HCT116 (cell line): ENCODE data around the gene ITGA7. TPM values are rescaled to one million over a fixed set of nuclear protein-coding genes. Genes with fewer than 3 reads are reported as not detected.

ENCODE experiments used
- ATAC-seq: fragments of 200-7000 bp; cut with Tn5 transposase; 2 replicates; pipeline ENCODE4 v1.9.1; 2020; ENCODE audit warnings: mild to moderate bottlenecking, moderate library complexity
- BruUV-seq: library from RNA; stranded (reverse); fragments of 400-500 nt; replicated peaks from 2 replicates; lab custom pipeline; 2021; lab: Mats Ljungman, UMichigan
- CTCF ChIA-PET: fragments of 300-600 bp; sonication (Branson Sonifier 250); formaldehyde crosslinking; loops from one replicate; lab custom pipeline; 2021; ENCODE audit warnings: antibody characterized with exemption; lab: Charles Lee
- POLR2A ChIA-PET: fragments of 300-600, 350-600 bp; sonication (Branson Sonifier 250); formaldehyde crosslinking; loops from one replicate; lab custom pipeline; 2021; ENCODE audit warnings: antibody characterized with exemption; lab: Charles Lee
- RAD21 ChIA-PET, 2 experiments: fragments of 300-600 bp; sonication (Branson Sonifier 250); formaldehyde crosslinking; loops; one replicate each; lab custom pipeline; 2023; ENCODE audit warnings: low total read pairs in 2 of 2; ENCODE audit not compliant: uncharacterized antibody in 2 of 2, unreplicated experiment in 2 of 2, low non-redundant PET in 1 of 2; lab: Charles Lee
- DNase-seq: peaks from one replicate; pipeline ENCODE4 v3.0.0-alpha.2; 2010; ENCODE audit warnings: low read depth, low spot score
- H2AFZ ChIP-seq: fragments of 200-600 bp; shearing (Covaris generic), sonication (generic); 2 replicates; pipeline ENCODE4 v1.6.1; 2017; ENCODE audit warnings: low read depth, mixed run types, mixed read lengths, antibody characterized with exemption, low read length; ENCODE audit not compliant: poor library complexity, severe bottlenecking
- H3K27ac ChIP-seq: 2 replicates; pipeline ENCODE4 v1.5.1; 2012; ENCODE audit warnings: low read depth, low read length
- H3K27me3 ChIP-seq: fragments of 200-600 bp; sonication (generic); 2 replicates; pipeline ENCODE4 v1.6.1; 2016; ENCODE audit warnings: mixed run types, low read length, mixed read lengths; ENCODE audit not compliant: insufficient read depth
- H3K36me3 ChIP-seq, 2 experiments: fragments of 200-500 bp in 1 of 2; fragments of 200-600 bp in 1 of 2; sonication (Bioruptor generic) in 1 of 2; sonication (generic) in 1 of 2; 2 replicates each; pipeline versions ENCODE4 v1.5.1 to v1.6.1; 2014 to 2016; ENCODE audit warnings: low read length in 2 of 2, inconsistent platforms in 1 of 2, mixed read lengths in 1 of 2, mixed run types in 1 of 2; ENCODE audit not compliant: insufficient read depth in 2 of 2, control insufficient read depth in 1 of 2
- H3K4me1 ChIP-seq, 2 experiments: fragments of 200-600 bp in 1 of 2; sonication (generic) in 1 of 2; 2 replicates each; pipeline versions ENCODE4 v1.5.1 to v1.6.1; 2012 to 2017; ENCODE audit warnings: low read length in 2 of 2, inconsistent platforms in 1 of 2, mild to moderate bottlenecking in 1 of 2, mixed read lengths in 1 of 2, mixed run types in 1 of 2, moderate library complexity in 1 of 2; ENCODE audit not compliant: insufficient read depth in 2 of 2, control insufficient read depth in 1 of 2
- H3K4me2 ChIP-seq: fragments of 200-600 bp; sonication (generic); 2 replicates; pipeline ENCODE4 v1.6.1; 2017; ENCODE audit warnings: mixed run types, low read length, mixed read lengths
- H3K4me3 ChIP-seq, 2 experiments: fragments of 200-600 bp in 1 of 2; sonication (generic) in 1 of 2; replicated peaks in 1 of 2; 2 replicates each; pipeline ENCODE4 v1.5.1; 2011 to 2016; ENCODE audit warnings: low read length in 2 of 2, control low read depth in 1 of 2, low read depth in 1 of 2, mild to moderate bottlenecking in 1 of 2, mixed read lengths in 1 of 2, mixed run types in 1 of 2
- H3K79me2 ChIP-seq: fragments of 200-600 bp; sonication (generic); 2 replicates; pipeline ENCODE4 v1.6.1; 2017; ENCODE audit warnings: mild to moderate bottlenecking, mixed run types, low read length, moderate library complexity, mixed read lengths; ENCODE audit not compliant: insufficient read depth
- H3K9ac ChIP-seq: fragments of 200-600 bp; sonication (generic); 2 replicates; pipeline ENCODE4 v1.6.1; 2016; ENCODE audit warnings: low read length, mixed read lengths
- H3K9me2 ChIP-seq: fragments of 200-600 bp; sonication (generic), shearing (Covaris generic); 2 replicates; pipeline ENCODE4 v1.6.1; 2017; ENCODE audit warnings: mixed run types, mild to moderate bottlenecking, moderate library complexity; ENCODE audit not compliant: insufficient read depth
- H3K9me3 ChIP-seq, 2 experiments: fragments of 200-500 bp in 1 of 2; fragments of 200-600 bp in 1 of 2; sonication (Bioruptor generic) in 1 of 2; sonication (generic) in 1 of 2; 2 replicates each; pipeline ENCODE4 v1.6.1; 2014 to 2017; ENCODE audit warnings: low read length in 2 of 2, mixed read lengths in 2 of 2, inconsistent platforms in 1 of 2, low read depth in 1 of 2, mild to moderate bottlenecking in 1 of 2, mixed run types in 1 of 2, moderate library complexity in 1 of 2; ENCODE audit not compliant: control insufficient read depth in 1 of 2, insufficient read depth in 1 of 2
- H4K20me1 ChIP-seq: fragments of 200-600 bp; sonication (generic), shearing (Covaris generic); 2 replicates; pipeline ENCODE4 v1.6.1; 2017; ENCODE audit warnings: mixed run types, mild to moderate bottlenecking, moderate library complexity; ENCODE audit not compliant: insufficient read depth
- CBX3 ChIP-seq: IDR thresholded peaks from 2 replicates; pipeline ENCODE4 v1.6.1; 2012; ENCODE audit warnings: low read depth
- CEBPB ChIP-seq: IDR thresholded peaks from 2 replicates; pipeline ENCODE4 v1.6.1; 2012; ENCODE audit warnings: low read depth
- EGR1 ChIP-seq: IDR thresholded peaks from 2 replicates; pipeline ENCODE4 v1.6.1; 2012; ENCODE audit warnings: low read depth
- EZH2 ChIP-seq: fragments of 200-600 bp; sonication (generic); IDR thresholded peaks from 2 replicates; pipeline ENCODE4 v1.6.1; 2017; ENCODE audit warnings: antibody characterized with exemption, mixed run types
- EZH2phosphoT487 ChIP-seq: fragments of 200-600 bp; IDR thresholded peaks from 2 replicates; pipeline ENCODE4 v1.6.1; 2018; ENCODE audit warnings: antibody characterized with exemption, borderline replicate concordance
- FOSL1 ChIP-seq: IDR thresholded peaks from 2 replicates; pipeline ENCODE4 v1.6.1; 2012; ENCODE audit warnings: low read depth
- JUND ChIP-seq: IDR thresholded peaks from 2 replicates; pipeline ENCODE4 v1.6.1; 2012
- POLR2A ChIP-seq: IDR thresholded peaks from 2 replicates; pipeline ENCODE4 v1.7.0; 2011; ENCODE audit warnings: borderline replicate concordance; ENCODE audit not compliant: insufficient read depth, insufficient read length; ENCODE audit errors: extremely low read depth
- POLR2AphosphoS5 ChIP-seq: IDR thresholded peaks from 2 replicates; pipeline ENCODE4 v1.6.1; 2011; ENCODE audit warnings: mild to moderate bottlenecking, low read depth, low read length, moderate library complexity
- RAD21 ChIP-seq: IDR thresholded peaks from 2 replicates; pipeline ENCODE4 v1.6.1; 2012; ENCODE audit warnings: low read depth, mild to moderate bottlenecking
- SIN3A ChIP-seq: IDR thresholded peaks from 2 replicates; pipeline ENCODE4 v1.6.1; 2012; ENCODE audit warnings: low read depth
- SP1 ChIP-seq: IDR thresholded peaks from 2 replicates; pipeline ENCODE4 v1.6.1; 2012; ENCODE audit warnings: low read depth
- YY1 ChIP-seq: IDR thresholded peaks from 2 replicates; pipeline ENCODE4 v1.6.1; 2011; ENCODE audit warnings: low read length, low read depth, moderate library complexity, mild to moderate bottlenecking; ENCODE audit not compliant: insufficient replicate concordance; ENCODE audit errors: extremely low read depth
- ZFX ChIP-seq: fragments of 450-650 bp; IDR thresholded peaks from 2 replicates; pipeline ENCODE4 v1.6.1; 2017
- ZNF274 ChIP-seq: fragments of 200-500 bp; sonication (Bioruptor generic); IDR thresholded peaks from 2 replicates; pipeline ENCODE4 v1.6.1; 2014; ENCODE audit warnings: mild to moderate bottlenecking, low read depth, low read length, inconsistent platforms
- intact Hi-C: fragments of 100-400 bp; cut with micrococcal nuclease; formaldehyde crosslinking; loops from 2 replicates; pipeline ENCODE4 v1.10.0; 2022
- total RNA-seq: library from RNA; stranded (reverse); gene quantifications from one replicate; pipeline ENCODE4 v1.2.1, GENCODE V29; 2021; ENCODE audit not compliant: unreplicated experiment
- TF ChIP-seq, protein P1 (sequence below): IDR thresholded peaks from 2 replicates; pipeline ENCODE4 v1.6.1; 2012
- TF ChIP-seq, protein P2 (sequence below): IDR thresholded peaks from 2 replicates; pipeline ENCODE4 v1.6.1; 2012; ENCODE audit warnings: low read depth

Gene ITGA7
- total RNA-seq, 1 experiment from 2014 or later: 17.8 TPM

DNA sequence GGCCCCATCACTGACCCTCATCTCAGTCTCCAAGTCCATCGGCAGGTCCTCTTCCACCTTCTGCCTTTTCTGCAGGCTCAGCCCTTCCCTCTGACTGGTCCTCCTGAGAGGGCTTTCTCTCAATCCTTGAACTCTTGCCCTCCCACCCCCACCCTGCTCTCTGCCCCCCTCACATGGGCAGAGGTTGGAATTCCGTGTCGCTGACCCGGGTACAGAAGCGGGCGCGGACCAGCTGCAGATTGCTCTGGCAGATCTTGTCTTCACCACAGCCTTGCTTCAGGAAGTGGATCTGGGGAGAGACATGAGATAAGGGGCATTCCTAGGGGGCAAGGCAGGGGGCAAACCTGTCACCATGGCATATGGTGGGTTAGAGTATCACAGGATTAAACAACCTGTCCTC lies 12.4 kb downstream of the ITGA7 start:
- ATAC-seq (no peak), DNase-seq (no peak)
- Histone ChIP-seq H3K4me2 (no peak overlapping the region), H3K9me2 (no peaks in the 10 kb centered on the region), H3K9me3 (no peaks in the 10 kb centered on the region), H3K9ac (no peak overlapping the region), H2AFZ (no peak overlapping the region), H3K27me3 (no peaks in the 10 kb centered on the region), H3K4me3 (no peak overlapping the region), H4K20me1 (no peaks in the 10 kb centered on the region), H3K36me3 (no peaks in the 10 kb centered on the region), H3K4me1 (no peaks in the 10 kb centered on the region), H3K79me2 (no peaks in the 10 kb centered on the region), H3K27ac (no peak overlapping the region)
- intact Hi-C loops: no loop called here
- RAD21 ChIA-PET: no interaction called here
- no peak for TF ChIP-seq POLR2A
- no peak for TF ChIP-seq CEBPB
- no peak for TF ChIP-seq FOSL1
- TF ChIP-seq EGR1: no peak
- TF ChIP-seq YY1: no peak
- no peak for TF ChIP-seq JUND
- TF ChIP-seq ZNF274: no peak
- no peak for TF ChIP-seq SIN3A
- TF ChIP-seq, protein P1, sequence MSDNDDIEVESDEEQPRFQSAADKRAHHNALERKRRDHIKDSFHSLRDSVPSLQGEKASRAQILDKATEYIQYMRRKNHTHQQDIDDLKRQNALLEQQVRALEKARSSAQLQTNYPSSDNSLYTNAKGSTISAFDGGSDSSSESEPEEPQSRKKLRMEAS: no peak
- TF ChIP-seq ZFX: no peak
- no peak for TF ChIP-seq POLR2AphosphoS5
- TF ChIP-seq EZH2: no peak
- TF ChIP-seq RAD21: no peak
- TF ChIP-seq CBX3: no peak
- no peak for TF ChIP-seq EZH2phosphoT487
- TF ChIP-seq, protein P2, sequence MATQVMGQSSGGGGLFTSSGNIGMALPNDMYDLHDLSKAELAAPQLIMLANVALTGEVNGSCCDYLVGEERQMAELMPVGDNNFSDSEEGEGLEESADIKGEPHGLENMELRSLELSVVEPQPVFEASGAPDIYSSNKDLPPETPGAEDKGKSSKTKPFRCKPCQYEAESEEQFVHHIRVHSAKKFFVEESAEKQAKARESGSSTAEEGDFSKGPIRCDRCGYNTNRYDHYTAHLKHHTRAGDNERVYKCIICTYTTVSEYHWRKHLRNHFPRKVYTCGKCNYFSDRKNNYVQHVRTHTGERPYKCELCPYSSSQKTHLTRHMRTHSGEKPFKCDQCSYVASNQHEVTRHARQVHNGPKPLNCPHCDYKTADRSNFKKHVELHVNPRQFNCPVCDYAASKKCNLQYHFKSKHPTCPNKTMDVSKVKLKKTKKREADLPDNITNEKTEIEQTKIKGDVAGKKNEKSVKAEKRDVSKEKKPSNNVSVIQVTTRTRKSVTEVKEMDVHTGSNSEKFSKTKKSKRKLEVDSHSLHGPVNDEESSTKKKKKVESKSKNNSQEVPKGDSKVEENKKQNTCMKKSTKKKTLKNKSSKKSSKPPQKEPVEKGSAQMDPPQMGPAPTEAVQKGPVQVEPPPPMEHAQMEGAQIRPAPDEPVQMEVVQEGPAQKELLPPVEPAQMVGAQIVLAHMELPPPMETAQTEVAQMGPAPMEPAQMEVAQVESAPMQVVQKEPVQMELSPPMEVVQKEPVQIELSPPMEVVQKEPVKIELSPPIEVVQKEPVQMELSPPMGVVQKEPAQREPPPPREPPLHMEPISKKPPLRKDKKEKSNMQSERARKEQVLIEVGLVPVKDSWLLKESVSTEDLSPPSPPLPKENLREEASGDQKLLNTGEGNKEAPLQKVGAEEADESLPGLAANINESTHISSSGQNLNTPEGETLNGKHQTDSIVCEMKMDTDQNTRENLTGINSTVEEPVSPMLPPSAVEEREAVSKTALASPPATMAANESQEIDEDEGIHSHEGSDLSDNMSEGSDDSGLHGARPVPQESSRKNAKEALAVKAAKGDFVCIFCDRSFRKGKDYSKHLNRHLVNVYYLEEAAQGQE: no peak
- no peak for TF ChIP-seq SP1
- no TSS peak for BruUV-seq
- POLR2A ChIA-PET: no interaction called here
- CTCF ChIA-PET: no interaction called here
